Peyer's patch (tissue), 4 donors: ENCODE data around the gene NDUFA5. TPM values are rescaled to one million over a fixed set of nuclear protein-coding genes. Genes with fewer than 3 reads are reported as not detected.
A peak's percentile ranks its signal among the peaks of the same experiment; 100 is the strongest.

Experiments
- DNase-seq, 3 donors: peaks; one replicate each; pipeline ENCODE4 v3.0.0-alpha.2; 2017 to 2019
- H3K27ac ChIP-seq, 4 donors: fragments of 200-600 bp; sonication (generic); one replicate each; pipeline ENCODE4 v1.5.1; 2016 to 2019
- H3K27me3 ChIP-seq, 2 donors: fragments of 200-600 bp; sonication (generic); one replicate each; pipeline ENCODE4 v1.5.1; 2019
- H3K36me3 ChIP-seq, 3 donors: fragments of 200-600 bp; sonication (generic); one replicate each; pipeline ENCODE4 v1.5.1; 2016 to 2019
- H3K4me1 ChIP-seq, 4 donors: fragments of 200-600 bp; sonication (generic); one replicate each; pipeline ENCODE4 v1.5.1; 2016 to 2019
- H3K4me3 ChIP-seq, 4 donors: fragments of 200-600 bp; sonication (generic); 1 replicate in 3 of 4; 2 replicates in 1 of 4; pipeline ENCODE4 v1.5.1; 2016 to 2019; ENCODE audit warnings: mild to moderate bottlenecking in 1 of 4
- H3K9me3 ChIP-seq, 4 donors: fragments of 200-600 bp; sonication (generic); one replicate each; pipeline ENCODE4 v1.5.1; 2016 to 2019; ENCODE audit warnings: mild to moderate bottlenecking in 1 of 4
- POLR2A ChIP-seq, 2 donors: fragments of 450-650 bp; IDR thresholded peaks; one replicate each; pipeline ENCODE4 v1.5.1; 2017; ENCODE audit warnings: antibody characterized with exemption in 2 of 2, mild to moderate bottlenecking in 2 of 2, moderate library complexity in 2 of 2
- total RNA-seq, 4 donors: library from RNA; depleted of rRNA; stranded (reverse); fragments of >200 nt; gene quantifications; one replicate each; pipeline ENCODE4 v1.1.0, GENCODE V29; 2016
- TF ChIP-seq, protein P1 (sequence below), 6 experiments: fragments of 450-650 bp in 4 of 6; fragments of 200-600 bp in 2 of 6; sonication (generic) in 1 of 6; IDR thresholded peaks; one replicate each; pipeline ENCODE4 v1.5.1; 2017 to 2019; ENCODE audit warnings: antibody characterized with exemption in 6 of 6, mild to moderate bottlenecking in 3 of 6, moderate library complexity in 1 of 6

Gene NDUFA5
- total RNA-seq = 10 to 100 TPM; 35.7 to 55.2 (median 45.4) TPM

DNA sequence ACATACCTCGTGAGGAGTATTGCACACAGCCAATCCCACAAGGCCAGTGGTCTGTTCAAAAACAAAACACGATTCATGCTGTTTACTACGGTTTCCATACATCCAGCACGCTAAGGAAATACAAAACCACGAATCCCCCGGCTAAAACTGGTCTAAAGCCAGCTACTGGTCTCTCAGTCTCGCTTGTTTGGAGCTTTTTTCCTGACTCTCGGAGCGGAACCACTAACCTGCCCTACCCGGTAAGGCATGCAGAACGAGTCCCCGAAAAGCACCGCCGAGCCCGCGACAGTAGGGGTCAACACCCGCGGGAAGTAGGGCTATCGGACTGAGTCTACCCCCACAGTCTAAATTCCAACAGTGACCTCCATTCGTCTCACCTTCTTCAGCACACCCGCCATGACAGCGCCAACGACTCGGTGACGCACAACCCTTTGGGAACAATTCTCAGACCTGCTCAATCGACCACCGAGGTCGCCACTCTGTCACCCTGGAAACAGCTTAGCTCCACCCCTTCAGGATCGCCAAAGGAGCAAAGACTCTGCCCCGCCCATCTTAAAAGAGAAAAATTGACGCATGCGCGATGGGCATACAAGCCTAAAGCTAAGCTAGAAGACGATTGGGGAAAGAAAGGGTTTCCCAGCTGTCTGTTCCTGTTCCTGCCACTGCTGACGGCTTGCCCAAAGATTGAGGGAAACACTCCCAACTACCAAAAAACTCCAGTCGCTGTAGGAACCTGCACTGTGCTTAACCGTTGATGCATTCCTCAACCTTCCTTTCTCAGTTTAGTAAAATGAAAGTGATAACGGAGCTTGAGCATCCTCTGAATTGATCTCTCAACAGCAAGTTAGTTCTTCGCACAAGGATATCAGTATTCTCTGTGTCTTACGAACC is at the start of gene NDUFA5:
NDUFA5 (minus strand) TSS at position 421 of the 891 bp plus-strand sequence; CDS start at position 398, 23 bp downstream.
- Histone ChIP-seq H3K27me3 (no peaks in the 10 kb centered on the region), H3K27ac (peak within 1 kb of the TSS; percentile 78 to 87 (median 82)), H3K4me3 (peak within 1 kb of the TSS; percentile 77 to 96 (median 89)), H3K4me1 (peaks cover 0 to 24% (median 7%) of the 10 kb centered on the region in 4 donors), H3K9me3 (no peaks in the 10 kb centered on the region), H3K36me3 (peaks cover 0 to 12% (median 0%) of the 10 kb centered on the region in 3 donors)
- peak; percentile 91 to 99 (median 96) for DNase-seq
- TF ChIP-seq, protein P1, sequence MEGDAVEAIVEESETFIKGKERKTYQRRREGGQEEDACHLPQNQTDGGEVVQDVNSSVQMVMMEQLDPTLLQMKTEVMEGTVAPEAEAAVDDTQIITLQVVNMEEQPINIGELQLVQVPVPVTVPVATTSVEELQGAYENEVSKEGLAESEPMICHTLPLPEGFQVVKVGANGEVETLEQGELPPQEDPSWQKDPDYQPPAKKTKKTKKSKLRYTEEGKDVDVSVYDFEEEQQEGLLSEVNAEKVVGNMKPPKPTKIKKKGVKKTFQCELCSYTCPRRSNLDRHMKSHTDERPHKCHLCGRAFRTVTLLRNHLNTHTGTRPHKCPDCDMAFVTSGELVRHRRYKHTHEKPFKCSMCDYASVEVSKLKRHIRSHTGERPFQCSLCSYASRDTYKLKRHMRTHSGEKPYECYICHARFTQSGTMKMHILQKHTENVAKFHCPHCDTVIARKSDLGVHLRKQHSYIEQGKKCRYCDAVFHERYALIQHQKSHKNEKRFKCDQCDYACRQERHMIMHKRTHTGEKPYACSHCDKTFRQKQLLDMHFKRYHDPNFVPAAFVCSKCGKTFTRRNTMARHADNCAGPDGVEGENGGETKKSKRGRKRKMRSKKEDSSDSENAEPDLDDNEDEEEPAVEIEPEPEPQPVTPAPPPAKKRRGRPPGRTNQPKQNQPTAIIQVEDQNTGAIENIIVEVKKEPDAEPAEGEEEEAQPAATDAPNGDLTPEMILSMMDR (IDR thresholded peaks at IDR 0.05) = no peak
- TF ChIP-seq POLR2A (IDR thresholded peaks at IDR 0.05) = peak; percentile 46 to 70

GRCh38 chr7:123604739-123605138 is 47.1 kb upstream of the NDUFA5 start:
- no peak for DNase-seq

DNA sequence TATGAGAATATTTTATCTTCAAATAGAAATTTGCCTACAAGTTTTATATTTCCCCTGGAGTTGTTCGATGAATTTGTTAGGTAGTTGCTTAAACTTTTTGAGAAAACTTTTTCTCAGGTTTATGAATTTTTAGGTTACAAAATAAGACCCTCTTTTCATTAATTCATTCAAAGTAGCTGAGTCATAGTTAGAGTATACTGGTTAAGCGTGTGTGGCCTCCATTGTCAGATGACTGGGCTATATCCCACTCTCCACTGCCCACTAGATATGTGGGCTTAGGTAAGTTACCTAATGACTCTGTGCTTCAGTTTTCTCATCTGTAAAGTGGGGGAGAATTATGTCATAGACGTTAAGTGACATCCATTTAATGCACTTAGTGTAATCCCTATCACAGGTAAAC is 45.0 kb upstream of the NDUFA5 start:
- Histone ChIP-seq H3K36me3 (no peaks in the 10 kb centered on the region), H3K4me1 (no peaks in the 10 kb centered on the region), H3K9me3 (no peaks in the 10 kb centered on the region), H3K27me3 (no peaks in the 10 kb centered on the region), H3K4me3 (no peak overlapping the region), H3K27ac (no peak overlapping the region)
- TF ChIP-seq, protein P1 (IDR thresholded peaks at IDR 0.05) = no peak
- no peak for TF ChIP-seq POLR2A (IDR thresholded peaks at IDR 0.05)
- no peak for DNase-seq

More at GRCh38 chr7:123604739-123605138, 47.1 kb upstream of the NDUFA5 start:
- H3K36me3 ChIP-seq = no peaks in the 10 kb centered on the region
- H3K27me3 ChIP-seq = no peaks in the 10 kb centered on the region
- H3K4me1 ChIP-seq = no peaks in the 10 kb centered on the region
- H3K27ac ChIP-seq = no peak overlapping the region
- TF ChIP-seq, protein P1 (IDR thresholded peaks at IDR 0.05) = no peak
- TF ChIP-seq POLR2A (IDR thresholded peaks at IDR 0.05) = no peak
- H3K4me3 ChIP-seq = no peak overlapping the region
- no peaks in the 10 kb centered on the region for H3K9me3 ChIP-seq

DNA sequence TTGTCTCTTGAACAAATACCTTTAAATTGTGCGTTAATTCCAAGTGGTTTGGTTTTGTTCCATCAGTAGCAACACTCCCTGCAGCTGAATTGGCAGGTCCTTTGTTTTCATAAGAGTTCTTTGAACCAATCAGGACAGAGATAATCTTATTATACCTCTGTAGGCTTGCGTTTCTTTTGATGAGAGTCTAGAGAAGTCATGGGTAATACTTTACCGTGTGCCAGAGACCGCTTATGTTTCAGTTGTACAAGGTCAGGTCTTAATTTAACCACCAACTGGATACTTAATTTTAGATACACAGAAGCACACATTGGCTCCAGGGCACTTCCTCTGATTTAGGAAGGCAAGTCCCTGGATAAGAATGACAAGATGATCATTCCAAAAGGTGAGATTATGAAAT is 43.9 kb upstream of the NDUFA5 start, which contains the start of gene ASB15:
ASB15 (plus strand) TSS at position 292 of the 400 bp plus-strand sequence. CDS start 12,682 bp downstream, outside the sequence.
- TF ChIP-seq, protein P1 (IDR thresholded peaks at IDR 0.05) = no peak
- TF ChIP-seq POLR2A (IDR thresholded peaks at IDR 0.05) = no peak

GRCh38 chr7:123600876-123601275 is 43.3 kb upstream of the NDUFA5 start:
- DNase-seq = no peak
- Histone ChIP-seq H3K27me3 (no peaks in the 10 kb centered on the region), H3K9me3 (no peaks in the 10 kb centered on the region), H3K4me1 (no peaks in the 10 kb centered on the region), H3K36me3 (no peaks in the 10 kb centered on the region), H3K27ac (no peak overlapping the region), H3K4me3 (no peak overlapping the region)
- TF ChIP-seq POLR2A (IDR thresholded peaks at IDR 0.05) = no peak
- TF ChIP-seq, protein P1 (IDR thresholded peaks at IDR 0.05) = no peak

More for the DNA sequence above, 43.9 kb upstream of the NDUFA5 start, which contains the start of gene ASB15:
- no peak within 1 kb of the TSS for H3K4me3 ChIP-seq
- H3K36me3 ChIP-seq = no peaks in the 10 kb centered on the region
- H3K27ac ChIP-seq = no peak within 1 kb of the TSS
- H3K9me3 ChIP-seq = no peaks in the 10 kb centered on the region
- no peaks in the 10 kb centered on the region for H3K4me1 ChIP-seq
- no peaks in the 10 kb centered on the region for H3K27me3 ChIP-seq
- DNase-seq = no peak
